Measurements from ENCODE around the gene LSM14B.

The LSM14B gene

GRCh38 chr20:62087227-62087626 is 35.0 kb upstream of the LSM14B start:
- TF ChIP-seq ZFX (IDR thresholded peaks at IDR 0.05), result no peak
- TF ChIP-seq CTCF (conservative IDR thresholded peaks at IDR 0.05), result no peak
- H3K27ac ChIP-seq, result no peak overlapping the region

GRCh38 chr20:62087632-62088031 is 34.6 kb upstream of the LSM14B start:
- no peak overlapping the region for H3K27ac ChIP-seq
- TF ChIP-seq CTCF (conservative IDR thresholded peaks at IDR 0.05) (no peak), ZFX (IDR thresholded peaks at IDR 0.05) (no peak)

- H3K27ac ChIP-seq, result no peak overlapping the region
- TF ChIP-seq ZFX (IDR thresholded peaks at IDR 0.05) (no peak), CTCF (conservative IDR thresholded peaks at IDR 0.05) (no peak)
Observed at GRCh38 chr20:62088258-62089127, 33.8 kb upstream of the LSM14B start.

- H3K27ac ChIP-seq, result no peak overlapping the region
- no peak for TF ChIP-seq ZFX (IDR thresholded peaks at IDR 0.05)
- TF ChIP-seq CTCF (conservative IDR thresholded peaks at IDR 0.05), result no peak
Observed at GRCh38 chr20:62089393-62089792, 32.9 kb upstream of the LSM14B start.

- no peak for TF ChIP-seq ZFX (IDR thresholded peaks at IDR 0.05)
- TF ChIP-seq CTCF (conservative IDR thresholded peaks at IDR 0.05), result no peak
Observed at GRCh38 chr20:62096421-62097380, 25.6 kb upstream of the LSM14B start.

GRCh38 chr20:62097881-62098407 is 24.3 kb upstream of the LSM14B start:
- no peak overlapping the region for H3K27ac ChIP-seq

More at GRCh38 chr20:62096421-62097380, 25.6 kb upstream of the LSM14B start:
- H3K27ac ChIP-seq, result no peak overlapping the region

GRCh38 chr20:62101078-62101477 is 21.2 kb upstream of the LSM14B start:
- no peak overlapping the region for H3K27ac ChIP-seq
- TF ChIP-seq ZFX (IDR thresholded peaks at IDR 0.05) (no peak), CTCF (conservative IDR thresholded peaks at IDR 0.05) (no peak)

More at GRCh38 chr20:62097881-62098407, 24.3 kb upstream of the LSM14B start:
- no peak for TF ChIP-seq ZFX (IDR thresholded peaks at IDR 0.05)
